Measurements from ENCODE around the gene DST.

DNA sequence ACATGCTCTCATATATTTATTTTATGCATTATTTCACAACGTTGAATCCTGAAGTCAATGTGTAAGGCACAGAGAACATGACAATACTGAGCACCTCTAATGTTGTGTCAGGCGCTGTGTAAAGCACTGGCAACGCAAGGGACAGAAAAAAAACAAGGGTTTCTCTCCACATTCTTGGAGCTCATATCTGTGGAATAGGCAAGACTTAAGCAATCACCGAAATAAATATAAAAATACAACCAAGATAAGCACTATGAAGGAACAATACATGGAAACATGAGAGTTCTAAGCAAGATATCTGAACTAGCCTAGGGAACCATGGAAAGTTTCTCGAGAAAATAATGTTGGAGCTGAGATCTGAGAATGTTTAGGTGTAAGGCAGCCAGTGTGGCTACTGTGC, 1.7 kb upstream of the DST start:
- no peak for TF ChIP-seq EP300 (IDR thresholded peaks at IDR 0.05)
- TF ChIP-seq POLR2A (IDR thresholded peaks at IDR 0.05): no peak
- TF ChIP-seq, protein P1, sequence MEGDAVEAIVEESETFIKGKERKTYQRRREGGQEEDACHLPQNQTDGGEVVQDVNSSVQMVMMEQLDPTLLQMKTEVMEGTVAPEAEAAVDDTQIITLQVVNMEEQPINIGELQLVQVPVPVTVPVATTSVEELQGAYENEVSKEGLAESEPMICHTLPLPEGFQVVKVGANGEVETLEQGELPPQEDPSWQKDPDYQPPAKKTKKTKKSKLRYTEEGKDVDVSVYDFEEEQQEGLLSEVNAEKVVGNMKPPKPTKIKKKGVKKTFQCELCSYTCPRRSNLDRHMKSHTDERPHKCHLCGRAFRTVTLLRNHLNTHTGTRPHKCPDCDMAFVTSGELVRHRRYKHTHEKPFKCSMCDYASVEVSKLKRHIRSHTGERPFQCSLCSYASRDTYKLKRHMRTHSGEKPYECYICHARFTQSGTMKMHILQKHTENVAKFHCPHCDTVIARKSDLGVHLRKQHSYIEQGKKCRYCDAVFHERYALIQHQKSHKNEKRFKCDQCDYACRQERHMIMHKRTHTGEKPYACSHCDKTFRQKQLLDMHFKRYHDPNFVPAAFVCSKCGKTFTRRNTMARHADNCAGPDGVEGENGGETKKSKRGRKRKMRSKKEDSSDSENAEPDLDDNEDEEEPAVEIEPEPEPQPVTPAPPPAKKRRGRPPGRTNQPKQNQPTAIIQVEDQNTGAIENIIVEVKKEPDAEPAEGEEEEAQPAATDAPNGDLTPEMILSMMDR (IDR thresholded peaks at IDR 0.05): no peak

Data from tibial nerve (tissue), 4 donors.